ENCODE data around the gene INPP5F.
A peak's percentile ranks its signal among the peaks of the same experiment; 100 is the strongest.

Gene INPP5F

DNA sequence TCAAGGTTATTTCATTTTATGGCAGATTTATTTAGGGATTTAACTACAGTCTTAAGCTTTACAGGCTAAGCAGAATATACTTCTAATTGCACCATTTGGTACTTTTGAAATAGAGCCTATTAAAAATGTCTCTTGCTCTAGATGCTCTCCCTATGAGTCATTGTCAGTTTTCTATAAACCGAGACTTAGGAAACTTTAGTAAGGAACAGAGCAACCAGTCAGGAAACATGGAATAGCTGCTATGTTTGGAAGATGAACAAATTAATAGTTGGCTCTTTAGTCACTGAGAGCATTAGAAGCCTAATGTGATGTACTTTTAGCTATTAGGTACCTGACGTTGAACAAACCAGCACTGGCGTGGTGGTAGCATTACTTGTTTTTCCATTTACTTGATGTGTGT is 35.3 kb downstream of the INPP5F start:
- peak in 1 of 2 donors; percentile 54 for DNase-seq
- no peak overlapping the region for H2BK5ac ChIP-seq (ENCODE audit: low read depth, low read length, poor library complexity)
- no peaks in the 10 kb centered on the region for H3K79me2 ChIP-seq (ENCODE audit: control insufficient read depth, insufficient read depth, low read length, poor library complexity)
- H3K4ac ChIP-seq (ENCODE audit: low read depth, low read length), result no peak overlapping the region
- H3K18ac ChIP-seq (ENCODE audit: low read length), result no peak overlapping the region
- H3K23ac ChIP-seq (ENCODE audit: low read length), result no peak overlapping the region
- no peak overlapping the region for H3K9ac ChIP-seq (ENCODE audit: low read length)
- peaks cover 0 to 4% of the 10 kb centered on the region in 2 experiments for H3K4me1 ChIP-seq (ENCODE audit: control insufficient read depth in 1 of 2, insufficient read depth in 2 of 2, low read length in 2 of 2)
- no peaks in the 10 kb centered on the region for H3K9me3 ChIP-seq (ENCODE audit: insufficient read depth, low read depth, low read length)
- H4K91ac ChIP-seq (ENCODE audit: low read depth, low read length), result no peak overlapping the region
- no peak overlapping the region for H2AK5ac ChIP-seq (ENCODE audit: low read length)
- no peaks in the 10 kb centered on the region for H3K36me3 ChIP-seq (ENCODE audit: control insufficient read depth in 1 of 2, insufficient read depth in 2 of 2, low read length in 2 of 2)
- WGBS (ENCODE audit: extremely low coverage, insufficient coverage, insufficient read length), result no CpG with 5 or more reads among the region's 3 CpGs
- no peak overlapping the region for H3K14ac ChIP-seq (ENCODE audit: low read length)
- H3K4me3 ChIP-seq (ENCODE audit: low read depth, low read length), result no peak overlapping the region
- H3K27me3 ChIP-seq (ENCODE audit: insufficient read depth, low read length), result no peaks in the 10 kb centered on the region
- H2BK12ac ChIP-seq (ENCODE audit: low read length), result no peak overlapping the region
- H4K8ac ChIP-seq (ENCODE audit: low read depth, low read length), result no peak overlapping the region
- no peak overlapping the region for H2AFZ ChIP-seq (ENCODE audit: insufficient read depth, low read length, poor library complexity)
- no peak overlapping the region for H3K27ac ChIP-seq (ENCODE audit: low read depth, low read length)
- no peaks in the 10 kb centered on the region for H3K79me1 ChIP-seq (ENCODE audit: low read length)
- H4K12ac ChIP-seq (ENCODE audit: low read depth, low read length), result no peak overlapping the region
- no peak overlapping the region for H2BK120ac ChIP-seq (ENCODE audit: insufficient read depth, low read length, poor library complexity)
- H3K4me2 ChIP-seq (ENCODE audit: low read length), result no peak overlapping the region

DNA sequence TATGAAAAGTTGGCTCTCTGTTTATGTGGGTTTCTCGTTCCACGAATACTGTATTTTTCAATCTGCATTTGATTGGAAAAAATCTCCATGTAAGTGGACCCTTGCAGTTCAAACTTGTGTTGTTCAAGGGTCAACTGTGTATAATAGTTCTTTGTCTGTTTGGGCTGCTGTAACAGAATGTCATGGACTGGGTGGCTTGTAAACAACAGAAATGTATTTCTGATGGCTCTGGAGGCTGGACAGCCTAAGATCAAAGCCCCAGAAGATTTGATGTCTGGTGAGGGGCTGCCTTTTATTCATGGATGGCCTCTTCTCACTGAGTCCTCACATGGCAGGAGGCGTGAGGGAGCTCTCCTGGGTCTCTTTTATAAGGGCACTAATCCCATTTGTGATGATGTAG is 36.2 kb downstream of the INPP5F start:
- Histone ChIP-seq H2BK12ac (ENCODE audit: low read length) (no peak overlapping the region), H3K23ac (ENCODE audit: low read length) (no peak overlapping the region), H3K4me3 (ENCODE audit: low read depth, low read length) (no peak overlapping the region), H3K36me3 (ENCODE audit: control insufficient read depth in 1 of 2, insufficient read depth in 2 of 2, low read length in 2 of 2) (no peaks in the 10 kb centered on the region), H2BK5ac (ENCODE audit: low read depth, low read length, poor library complexity) (no peak overlapping the region), H3K4ac (ENCODE audit: low read depth, low read length) (no peak overlapping the region), H3K4me1 (ENCODE audit: control insufficient read depth in 1 of 2, insufficient read depth in 2 of 2, low read length in 2 of 2) (peaks cover 0 to 4% of the 10 kb centered on the region in 2 experiments), H3K18ac (ENCODE audit: low read length) (no peak overlapping the region), H3K27ac (ENCODE audit: low read depth, low read length) (no peak overlapping the region), H3K4me2 (ENCODE audit: low read length) (no peak overlapping the region), H2AFZ (ENCODE audit: insufficient read depth, low read length, poor library complexity) (no peak overlapping the region), H4K91ac (ENCODE audit: low read depth, low read length) (no peak overlapping the region), H3K9ac (ENCODE audit: low read length) (no peak overlapping the region), H2BK120ac (ENCODE audit: insufficient read depth, low read length, poor library complexity) (no peak overlapping the region), H3K79me1 (ENCODE audit: low read length) (no peaks in the 10 kb centered on the region), H4K8ac (ENCODE audit: low read depth, low read length) (no peak overlapping the region), H3K9me3 (ENCODE audit: insufficient read depth, low read depth, low read length) (no peaks in the 10 kb centered on the region), H3K79me2 (ENCODE audit: control insufficient read depth, insufficient read depth, low read length, poor library complexity) (no peaks in the 10 kb centered on the region), H3K14ac (ENCODE audit: low read length) (no peak overlapping the region), H3K27me3 (ENCODE audit: insufficient read depth, low read length) (no peaks in the 10 kb centered on the region), H4K12ac (ENCODE audit: low read depth, low read length) (no peak overlapping the region), H2AK5ac (ENCODE audit: low read length) (no peak overlapping the region)
- no CpG with 5 or more reads among the region's 3 CpGs for WGBS (ENCODE audit: extremely low coverage, insufficient coverage, insufficient read length)
- no peak for DNase-seq

DNA sequence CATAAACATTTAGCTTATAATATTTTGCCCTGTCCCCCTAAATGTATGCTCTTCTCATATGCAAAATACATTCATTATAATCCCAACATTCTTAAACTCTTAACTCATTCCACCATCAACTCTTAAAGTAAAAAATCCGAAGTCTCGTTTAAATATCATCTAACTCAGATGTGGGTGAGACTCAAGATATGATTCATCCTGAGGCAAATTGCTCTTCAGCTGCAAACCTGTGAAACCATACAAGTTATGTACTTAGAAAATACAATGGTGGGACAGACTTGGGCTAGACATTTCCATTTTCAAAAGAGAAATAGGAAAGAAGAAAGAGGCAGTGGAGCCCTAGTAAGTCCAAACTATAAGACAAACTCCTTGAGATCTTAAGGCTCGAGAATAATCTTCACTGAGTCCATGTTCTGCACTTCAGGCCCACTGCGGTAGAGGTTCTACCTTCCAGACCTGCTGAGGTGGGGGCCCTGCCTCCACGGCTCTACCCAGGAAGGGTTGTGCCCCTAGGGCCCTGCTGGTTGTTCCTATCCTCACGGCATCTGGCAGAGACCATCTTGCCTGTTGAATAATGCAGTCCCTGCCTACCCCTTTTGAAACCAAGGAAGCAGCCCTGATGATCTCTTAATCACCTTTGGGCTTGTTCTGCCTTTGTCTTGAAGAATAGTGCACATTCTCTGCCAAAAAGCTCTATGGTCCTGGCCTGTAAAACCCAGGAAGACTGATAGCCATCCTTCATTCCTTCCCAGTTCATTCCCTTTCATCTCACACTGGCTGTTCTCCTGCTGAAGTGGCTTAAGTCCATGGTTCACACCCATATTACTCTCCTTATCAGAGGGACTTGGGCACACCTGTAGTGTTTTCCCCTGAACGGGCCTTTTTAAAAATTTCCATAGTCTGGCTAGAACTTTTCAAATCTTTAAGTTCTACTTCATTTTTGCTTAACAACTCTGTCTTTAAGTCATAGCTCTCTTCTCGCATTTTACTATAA is 37.3 kb downstream of the INPP5F start:
- Histone ChIP-seq H3K36me3 (ENCODE audit: control insufficient read depth in 1 of 2, insufficient read depth in 2 of 2, low read length in 2 of 2) (no peaks in the 10 kb centered on the region), H3K18ac (ENCODE audit: low read length) (no peak overlapping the region), H4K8ac (ENCODE audit: low read depth, low read length) (no peak overlapping the region), H2AK5ac (ENCODE audit: low read length) (no peak overlapping the region), H3K27me3 (ENCODE audit: insufficient read depth, low read length) (no peaks in the 10 kb centered on the region), H3K9ac (ENCODE audit: low read length) (no peak overlapping the region), H3K79me2 (ENCODE audit: control insufficient read depth, insufficient read depth, low read length, poor library complexity) (no peaks in the 10 kb centered on the region), H3K79me1 (ENCODE audit: low read length) (no peaks in the 10 kb centered on the region), H2BK12ac (ENCODE audit: low read length) (no peak overlapping the region), H3K14ac (ENCODE audit: low read length) (no peak overlapping the region), H3K4ac (ENCODE audit: low read depth, low read length) (no peak overlapping the region), H3K4me1 (ENCODE audit: control insufficient read depth in 1 of 2, insufficient read depth in 2 of 2, low read length in 2 of 2) (peaks cover 0 to 4% of the 10 kb centered on the region in 2 experiments), H3K27ac (ENCODE audit: low read depth, low read length) (no peak overlapping the region), H3K9me3 (ENCODE audit: insufficient read depth, low read depth, low read length) (no peaks in the 10 kb centered on the region), H2AFZ (ENCODE audit: insufficient read depth, low read length, poor library complexity) (no peak overlapping the region), H4K12ac (ENCODE audit: low read depth, low read length) (no peak overlapping the region), H2BK5ac (ENCODE audit: low read depth, low read length, poor library complexity) (no peak overlapping the region), H2BK120ac (ENCODE audit: insufficient read depth, low read length, poor library complexity) (no peak overlapping the region), H3K4me3 (ENCODE audit: low read depth, low read length) (no peak overlapping the region), H3K4me2 (ENCODE audit: low read length) (no peak overlapping the region), H3K23ac (ENCODE audit: low read length) (no peak overlapping the region), H4K91ac (ENCODE audit: low read depth, low read length) (no peak overlapping the region)
- peak in 1 of 2 donors; percentile 6 for DNase-seq
- WGBS (ENCODE audit: extremely low coverage, insufficient coverage, insufficient read length), result 100% methylated on average over 2 of the region's 8 CpGs

DNA sequence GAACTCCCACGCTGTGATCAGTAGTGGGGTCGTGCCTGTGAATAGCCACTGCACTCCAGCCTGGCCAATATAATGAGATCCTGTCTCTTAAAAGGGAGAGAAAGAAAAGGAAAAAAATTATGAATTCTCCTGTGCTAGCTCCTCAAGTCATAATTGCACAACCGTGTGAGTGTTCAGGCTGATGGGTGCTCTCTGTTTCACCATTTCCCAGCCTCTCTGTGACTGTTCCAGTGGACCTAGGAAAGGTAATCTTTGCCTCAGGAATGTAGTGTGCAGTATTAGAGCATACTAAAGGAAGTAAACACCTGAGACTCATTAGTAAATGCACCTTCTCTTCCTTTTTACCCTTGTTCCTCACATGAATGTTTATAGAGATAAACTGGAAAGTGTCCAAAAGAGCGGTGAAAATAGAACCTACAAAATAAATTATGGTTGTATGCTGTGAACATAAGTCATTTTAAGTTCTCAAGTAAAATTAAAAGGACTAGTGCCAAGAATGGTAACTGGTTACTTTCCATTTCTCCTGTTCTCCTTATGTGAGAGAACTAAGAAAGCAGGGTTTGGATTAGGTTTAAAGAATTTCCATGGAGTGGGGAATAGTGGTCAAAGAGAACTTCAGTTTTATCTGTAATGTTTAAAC is 42.7 kb downstream of the INPP5F start:
- peaks cover 4 to 8% of the 10 kb centered on the region in 2 experiments for H3K4me1 ChIP-seq (ENCODE audit: control insufficient read depth in 1 of 2, insufficient read depth in 2 of 2, low read length in 2 of 2)
- H4K8ac ChIP-seq (ENCODE audit: low read depth, low read length), result no peak overlapping the region
- H2BK5ac ChIP-seq (ENCODE audit: low read depth, low read length, poor library complexity), result no peak overlapping the region
- no peak overlapping the region for H2AFZ ChIP-seq (ENCODE audit: insufficient read depth, low read length, poor library complexity)
- H2BK12ac ChIP-seq (ENCODE audit: low read length), result no peak overlapping the region
- H2BK120ac ChIP-seq (ENCODE audit: insufficient read depth, low read length, poor library complexity), result no peak overlapping the region
- DNase-seq, result no peak
- H3K4me3 ChIP-seq (ENCODE audit: low read depth, low read length), result no peak overlapping the region
- H3K4ac ChIP-seq (ENCODE audit: low read depth, low read length), result no peak overlapping the region
- no peak overlapping the region for H3K4me2 ChIP-seq (ENCODE audit: low read length)
- H3K14ac ChIP-seq (ENCODE audit: low read length), result no peak overlapping the region
- H3K9me3 ChIP-seq (ENCODE audit: insufficient read depth, low read depth, low read length), result no peaks in the 10 kb centered on the region
- no peak overlapping the region for H3K27ac ChIP-seq (ENCODE audit: low read depth, low read length)
- no peak overlapping the region for H3K18ac ChIP-seq (ENCODE audit: low read length)
- H4K91ac ChIP-seq (ENCODE audit: low read depth, low read length), result no peak overlapping the region
- no peak overlapping the region for H3K23ac ChIP-seq (ENCODE audit: low read length)
- H4K12ac ChIP-seq (ENCODE audit: low read depth, low read length), result no peak overlapping the region
- H3K36me3 ChIP-seq (ENCODE audit: control insufficient read depth in 1 of 2, insufficient read depth in 2 of 2, low read length in 2 of 2), result no peaks in the 10 kb centered on the region
- no peak overlapping the region for H3K9ac ChIP-seq (ENCODE audit: low read length)
- H3K27me3 ChIP-seq (ENCODE audit: insufficient read depth, low read length), result no peaks in the 10 kb centered on the region
- peaks cover 2% of the 10 kb centered on the region for H3K79me1 ChIP-seq (ENCODE audit: low read length)
- no peak overlapping the region for H2AK5ac ChIP-seq (ENCODE audit: low read length)
- WGBS (ENCODE audit: extremely low coverage, insufficient coverage, insufficient read length), result no CpG with 5 or more reads among the region's 4 CpGs
- no peaks in the 10 kb centered on the region for H3K79me2 ChIP-seq (ENCODE audit: control insufficient read depth, insufficient read depth, low read length, poor library complexity)
